Measurements from ENCODE around the gene RAB36. TPM values are rescaled to one million over a fixed set of nuclear protein-coding genes. Genes with fewer than 3 reads are reported as not detected.

RAB36 gene
- total RNA-seq, 1 experiment from 2014 or later, result 1.4 TPM

DNA sequence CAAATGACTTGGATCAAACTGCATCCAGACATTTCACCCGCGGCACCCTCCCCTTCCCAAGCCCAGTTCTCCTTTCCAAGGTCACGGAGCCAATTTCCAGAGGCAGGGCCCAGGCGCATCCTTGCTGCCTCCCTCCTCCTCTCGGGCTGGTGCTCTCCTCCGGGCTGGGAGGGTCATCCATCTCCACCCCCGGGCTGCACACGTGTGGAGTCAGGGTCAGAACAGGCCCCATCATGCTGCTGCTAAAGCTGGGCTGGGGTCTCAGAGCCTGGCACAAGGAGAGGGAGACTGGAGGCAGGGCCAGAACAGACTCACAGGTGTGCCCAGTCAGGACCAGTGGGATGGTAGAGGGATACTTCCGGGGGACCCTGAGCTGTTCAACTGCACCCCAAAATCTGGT is 17.5 kb upstream of the RAB36 start:
- Histone ChIP-seq H2BK120ac (ENCODE audit: low read depth, low read length, poor library complexity, severe bottlenecking) (no peak overlapping the region), H4K8ac (replicated peaks; ENCODE audit: insufficient read length, low read depth, low read length) (no peak overlapping the region), H4K5ac (ENCODE audit: insufficient read length, low read depth, low read length) (no peak overlapping the region), H3K27ac (ENCODE audit: insufficient read length, low read depth, low read length) (no peak overlapping the region), H3K14ac (ENCODE audit: insufficient read depth, low read length) (no peak overlapping the region), H3K18ac (ENCODE audit: insufficient read length, low read depth, low read length) (no peak overlapping the region), H3K9ac (ENCODE audit: extremely low read depth, insufficient read length, low read length) (no peak overlapping the region), H4K20me1 (ENCODE audit: control insufficient read depth, insufficient read depth, insufficient read length) (peaks cover 2% of the 10 kb centered on the region), H3K4me1 (ENCODE audit: insufficient read depth, low read length) (no peaks in the 10 kb centered on the region), H3K9me3 (ENCODE audit: control insufficient read depth, low read depth, low read length) (no peaks in the 10 kb centered on the region), H3K23ac (ENCODE audit: insufficient read length, low read depth, low read length) (no peak overlapping the region), H3K4ac (ENCODE audit: low read depth, low read length) (no peak overlapping the region), H3K79me1 (ENCODE audit: insufficient read depth, low read depth, low read length, poor library complexity, severe bottlenecking) (no peaks in the 10 kb centered on the region), H3K23me2 (ENCODE audit: insufficient read length, low read depth, low read length, poor library complexity, severe bottlenecking) (no peaks in the 10 kb centered on the region), H2BK20ac (ENCODE audit: low read depth, low read length, poor library complexity, severe bottlenecking) (no peak overlapping the region), H2AFZ (ENCODE audit: low read length) (no peak overlapping the region), H2AK5ac (ENCODE audit: insufficient read length, low read length) (no peak overlapping the region), H4K91ac (ENCODE audit: insufficient read length, low read depth, low read length) (no peak overlapping the region), H3K27me3 (ENCODE audit: insufficient read depth, low read length) (no peaks in the 10 kb centered on the region; the same call in 1 of the 2 replicates), H2BK5ac (ENCODE audit: insufficient read length, low read length) (no peak overlapping the region), H3K79me2 (ENCODE audit: insufficient read depth, low read length) (no peaks in the 10 kb centered on the region), H2BK15ac (ENCODE audit: low read depth, low read length) (no peak overlapping the region), H3T11ph (ENCODE audit: low read length) (no peak overlapping the region), H3K56ac (ENCODE audit: insufficient read length, low read depth, low read length) (no peak overlapping the region), H3K4me2 (ENCODE audit: insufficient read depth, insufficient read length, low read length) (no peak overlapping the region), H2BK12ac (ENCODE audit: insufficient read length, low read depth, low read length) (no peak overlapping the region)
- TF ChIP-seq, protein P1, sequence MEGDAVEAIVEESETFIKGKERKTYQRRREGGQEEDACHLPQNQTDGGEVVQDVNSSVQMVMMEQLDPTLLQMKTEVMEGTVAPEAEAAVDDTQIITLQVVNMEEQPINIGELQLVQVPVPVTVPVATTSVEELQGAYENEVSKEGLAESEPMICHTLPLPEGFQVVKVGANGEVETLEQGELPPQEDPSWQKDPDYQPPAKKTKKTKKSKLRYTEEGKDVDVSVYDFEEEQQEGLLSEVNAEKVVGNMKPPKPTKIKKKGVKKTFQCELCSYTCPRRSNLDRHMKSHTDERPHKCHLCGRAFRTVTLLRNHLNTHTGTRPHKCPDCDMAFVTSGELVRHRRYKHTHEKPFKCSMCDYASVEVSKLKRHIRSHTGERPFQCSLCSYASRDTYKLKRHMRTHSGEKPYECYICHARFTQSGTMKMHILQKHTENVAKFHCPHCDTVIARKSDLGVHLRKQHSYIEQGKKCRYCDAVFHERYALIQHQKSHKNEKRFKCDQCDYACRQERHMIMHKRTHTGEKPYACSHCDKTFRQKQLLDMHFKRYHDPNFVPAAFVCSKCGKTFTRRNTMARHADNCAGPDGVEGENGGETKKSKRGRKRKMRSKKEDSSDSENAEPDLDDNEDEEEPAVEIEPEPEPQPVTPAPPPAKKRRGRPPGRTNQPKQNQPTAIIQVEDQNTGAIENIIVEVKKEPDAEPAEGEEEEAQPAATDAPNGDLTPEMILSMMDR (conservative IDR thresholded peaks at IDR 0.05), result no peak
- Mint-ChIP-seq H3K4me3 (no peak overlapping the region), H3K27me3 (ENCODE audit: low read depth) (peaks cover 79% of the 10 kb centered on the region), H3K9me3 (no peaks in the 10 kb centered on the region), H3K27ac (no peak overlapping the region), H3K36me3 (ENCODE audit: insufficient read depth in 1 of 3, low read depth in 3 of 3) (peaks cover 0 to 6% (median 0%) of the 10 kb centered on the region in 3 experiments; a peak in 3 of 7 replicates), H3K4me1 (peaks cover 5 to 6% of the 10 kb centered on the region in 2 experiments; a peak in 3 of 4 replicates)
- no peak for DNase-seq
- WGBS (ENCODE audit: extremely low coverage, insufficient read length, low lambda C conversion rate), result no CpG with 5 or more reads among the region's 9 CpGs
